Dendritic cell treated with granulocyte-macrophage colony-stimulating factor and Interleukin-4, amounts not matched to agents 40 ng/mL and 50 ng/mL, for 4 days (primary cell): Measurements from ENCODE around the gene PTPRK.
"Not testable (repeated sequence)": the region's sequence is repeated elsewhere in the genome, so short reads cannot be mapped to it uniquely, and the experiment has no call there.

Experiments used
- H3K27ac Mint-ChIP-seq: one replicate; pipeline ENCODE4 v1.8.0; 2022; ENCODE audit warnings: mild to moderate bottlenecking, mixed read lengths
- H3K27me3 Mint-ChIP-seq: one replicate; pipeline ENCODE4 v1.8.0; 2022; ENCODE audit warnings: mild to moderate bottlenecking, mixed read lengths
- H3K36me3 Mint-ChIP-seq: one replicate; pipeline ENCODE4 v1.8.0; 2022; ENCODE audit warnings: low read depth, mixed read lengths
- H3K4me1 Mint-ChIP-seq: one replicate; pipeline ENCODE4 v1.8.0; 2022; ENCODE audit warnings: low read depth, mixed read lengths
- H3K4me3 Mint-ChIP-seq: one replicate; pipeline ENCODE4 v1.8.0; 2022; ENCODE audit warnings: mild to moderate bottlenecking, moderate library complexity, mixed read lengths
- H3K9me3 Mint-ChIP-seq: one replicate; pipeline ENCODE4 v1.8.0; 2022; ENCODE audit warnings: mixed read lengths
- intact Hi-C: fragments of 100-400 bp; cut with micrococcal nuclease; formaldehyde crosslinking; loops from one replicate; pipeline ENCODE4 v1.15.0; 2022

Gene PTPRK

GRCh38 chr6:128491610-128492206, 28.7 kb downstream of the PTPRK start:
- intact Hi-C loops = no loop called here
- H3K27ac Mint-ChIP-seq = no peak overlapping the region
- no peaks in the 10 kb centered on the region for H3K27me3 Mint-ChIP-seq
- H3K4me1 Mint-ChIP-seq = no peaks in the 10 kb centered on the region
- H3K9me3 Mint-ChIP-seq = no peaks in the 10 kb centered on the region
- H3K36me3 Mint-ChIP-seq = no peaks in the 10 kb centered on the region
- H3K4me3 Mint-ChIP-seq = no peak overlapping the region

GRCh38 chr6:128491100-128491581, 29.3 kb downstream of the PTPRK start:
- no peak overlapping the region for H3K4me3 Mint-ChIP-seq
- intact Hi-C loops = no loop called here

GRCh38 chr6:128487746-128488145, 32.7 kb downstream of the PTPRK start:
- no peak overlapping the region for H3K4me3 Mint-ChIP-seq
- H3K27me3 Mint-ChIP-seq = no peaks in the 10 kb centered on the region
- H3K36me3 Mint-ChIP-seq = no peaks in the 10 kb centered on the region
- intact Hi-C loops = no loop called here
- no peaks in the 10 kb centered on the region for H3K9me3 Mint-ChIP-seq
- H3K27ac Mint-ChIP-seq = no peak overlapping the region
- no peaks in the 10 kb centered on the region for H3K4me1 Mint-ChIP-seq

More at GRCh38 chr6:128491100-128491581, 29.3 kb downstream of the PTPRK start:
- Mint-ChIP-seq H3K27me3 (no peaks in the 10 kb centered on the region), H3K36me3 (no peaks in the 10 kb centered on the region), H3K27ac (no peak overlapping the region), H3K9me3 (no peaks in the 10 kb centered on the region), H3K4me1 (no peaks in the 10 kb centered on the region)

- Mint-ChIP-seq H3K27ac (no peak overlapping the region), H3K4me1 (no peaks in the 10 kb centered on the region), H3K4me3 (no peak overlapping the region), H3K27me3 (no peaks in the 10 kb centered on the region), H3K36me3 (no peaks in the 10 kb centered on the region), H3K9me3 (no peaks in the 10 kb centered on the region)
- intact Hi-C loops = no loop called here
Measured at GRCh38 chr6:128487055-128487454, 33.3 kb downstream of the PTPRK start.

GRCh38 chr6:128486580-128486979, 33.8 kb downstream of the PTPRK start:
- H3K27ac Mint-ChIP-seq, H3K4me1 Mint-ChIP-seq, H3K9me3 Mint-ChIP-seq, H3K4me3 Mint-ChIP-seq, H3K36me3 Mint-ChIP-seq, intact Hi-C loops, H3K27me3 Mint-ChIP-seq: not testable (repeated sequence)

- no peak overlapping the region for H3K4me3 Mint-ChIP-seq
- intact Hi-C loops = no loop called here
- H3K36me3 Mint-ChIP-seq = no peaks in the 10 kb centered on the region
- H3K9me3 Mint-ChIP-seq = no peaks in the 10 kb centered on the region
- no peaks in the 10 kb centered on the region for H3K4me1 Mint-ChIP-seq
- H3K27me3 Mint-ChIP-seq = no peaks in the 10 kb centered on the region
- H3K27ac Mint-ChIP-seq = no peak overlapping the region
Measured at GRCh38 chr6:128483472-128484135, 36.8 kb downstream of the PTPRK start.

GRCh38 chr6:128482642-128483041, 37.8 kb downstream of the PTPRK start:
- Mint-ChIP-seq H3K4me1 (no peaks in the 10 kb centered on the region), H3K4me3 (no peak overlapping the region), H3K36me3 (no peaks in the 10 kb centered on the region), H3K27ac (no peak overlapping the region), H3K27me3 (no peaks in the 10 kb centered on the region), H3K9me3 (no peaks in the 10 kb centered on the region)
- intact Hi-C loops = no loop called here

GRCh38 chr6:128479991-128480390, 40.4 kb downstream of the PTPRK start:
- no peaks in the 10 kb centered on the region for H3K9me3 Mint-ChIP-seq

GRCh38 chr6:128479048-128479666, 41.2 kb downstream of the PTPRK start:
- Mint-ChIP-seq H3K27ac (no peak overlapping the region), H3K4me3 (no peak overlapping the region), H3K4me1 (no peaks in the 10 kb centered on the region), H3K9me3 (no peaks in the 10 kb centered on the region), H3K36me3 (no peaks in the 10 kb centered on the region), H3K27me3 (no peaks in the 10 kb centered on the region)
- intact Hi-C loops = no loop called here

More at GRCh38 chr6:128479991-128480390, 40.4 kb downstream of the PTPRK start:
- Mint-ChIP-seq H3K27me3 (no peaks in the 10 kb centered on the region), H3K4me3 (no peak overlapping the region), H3K4me1 (no peaks in the 10 kb centered on the region), H3K27ac (no peak overlapping the region), H3K36me3 (no peaks in the 10 kb centered on the region)
- intact Hi-C loops = no loop called here

- intact Hi-C loops = no loop called here
- no peaks in the 10 kb centered on the region for H3K27me3 Mint-ChIP-seq
- no peaks in the 10 kb centered on the region for H3K9me3 Mint-ChIP-seq
- H3K27ac Mint-ChIP-seq = no peak overlapping the region
- H3K4me3 Mint-ChIP-seq = no peak overlapping the region
- no peaks in the 10 kb centered on the region for H3K4me1 Mint-ChIP-seq
- no peaks in the 10 kb centered on the region for H3K36me3 Mint-ChIP-seq
Measured at GRCh38 chr6:128478230-128479047, 42.0 kb downstream of the PTPRK start.

- Mint-ChIP-seq H3K27ac (no peak overlapping the region), H3K27me3 (no peaks in the 10 kb centered on the region)
- intact Hi-C loops = no loop called here
Measured at GRCh38 chr6:128474933-128475332, 45.5 kb downstream of the PTPRK start.

GRCh38 chr6:128474481-128474880, 45.9 kb downstream of the PTPRK start:
- Mint-ChIP-seq H3K9me3 (no peaks in the 10 kb centered on the region), H3K27ac (no peak overlapping the region), H3K36me3 (no peaks in the 10 kb centered on the region), H3K4me3 (no peak overlapping the region), H3K4me1 (no peaks in the 10 kb centered on the region), H3K27me3 (no peaks in the 10 kb centered on the region)
- intact Hi-C loops = no loop called here

More at GRCh38 chr6:128474933-128475332, 45.5 kb downstream of the PTPRK start:
- Mint-ChIP-seq H3K36me3 (no peaks in the 10 kb centered on the region), H3K4me1 (no peaks in the 10 kb centered on the region), H3K4me3 (no peak overlapping the region), H3K9me3 (no peaks in the 10 kb centered on the region)

GRCh38 chr6:128471907-128472306, 48.5 kb downstream of the PTPRK start:
- intact Hi-C loops = no loop called here
- Mint-ChIP-seq H3K4me1 (no peaks in the 10 kb centered on the region), H3K4me3 (no peak overlapping the region), H3K36me3 (no peaks in the 10 kb centered on the region), H3K9me3 (no peaks in the 10 kb centered on the region), H3K27me3 (no peaks in the 10 kb centered on the region), H3K27ac (no peak overlapping the region)
